GM12878 (cell line): Measurements from ENCODE around the gene ZNF267. TPM values are rescaled to one million over a fixed set of nuclear protein-coding genes. Genes with fewer than 3 reads are reported as not detected.

Source experiments
- ATAC-seq: fragments of 200-7000 bp; cut with Tn5 transposase; 3 replicates; pipeline ENCODE4 v1.9.1; 2020; ENCODE audit warnings: mild to moderate bottlenecking, moderate library complexity
- BruUV-seq: library from RNA; stranded (reverse); fragments of 400-500 nt; replicated peaks from 2 replicates; lab custom pipeline; 2021; lab: Mats Ljungman, UMichigan
- CTCF ChIA-PET: fragments of 300-600 bp; sonication (Branson Sonifier 250); formaldehyde crosslinking; extraction: SDS; loops from one replicate; lab custom pipeline; 2021; ENCODE audit warnings: inconsistent platforms; lab: Yijun Ruan, JAX
- POLR2A ChIA-PET: fragments of 350-600 bp; formaldehyde crosslinking; extraction: SDS; loops from one replicate; lab custom pipeline; 2021; ENCODE audit warnings: inconsistent platforms; lab: Charles Lee
- RAD21 ChIA-PET: fragments of 300-600 bp; sonication (Branson Sonifier 250); formaldehyde crosslinking; loops from one replicate; lab custom pipeline; 2023; ENCODE audit warnings: antibody characterized with exemption; ENCODE audit not compliant: unreplicated experiment; lab: Charles Lee
- SMC1A ChIA-PET: fragments of 300-600 bp; sonication (Branson Sonifier 250); formaldehyde crosslinking; loops from one replicate; lab custom pipeline; 2023; ENCODE audit not compliant: unreplicated experiment, uncharacterized antibody; lab: Charles Lee
- DNase-seq: peaks from one replicate; pipeline ENCODE4 v3.0.0-alpha.2; 2011; ENCODE audit warnings: low read depth, low spot score
- FAIRE-seq: peaks from 3 replicates; lab custom pipeline; 2011; peaks lifted over from hg19 to GRCh38; lab: Jason Lieb, UNC
- H2AFZ ChIP-seq: 2 replicates; pipeline ENCODE4 v1.6.0; 2011; ENCODE audit warnings: low read depth, low read length, control low read depth; ENCODE audit not compliant: control insufficient read depth
- H3K27ac ChIP-seq: 2 replicates; pipeline ENCODE4 v1.5.1; 2011; ENCODE audit warnings: control low read depth; ENCODE audit not compliant: control insufficient read depth, insufficient read depth
- H3K27me3 ChIP-seq, 2 experiments: replicated peaks in 1 of 2; 2 replicates each; pipeline versions ENCODE4 v1.6.0 to v1.6.1; 2011; ENCODE audit warnings: low read length in 1 of 2; ENCODE audit not compliant: control insufficient read depth in 2 of 2, insufficient read depth in 2 of 2
- H3K36me3 ChIP-seq, 2 experiments: 2 replicates each; pipeline ENCODE4 v1.5.1; 2011; ENCODE audit warnings: low read length in 1 of 2; ENCODE audit not compliant: control insufficient read depth in 2 of 2, insufficient read depth in 2 of 2
- H3K4me1 ChIP-seq: 2 replicates; pipeline ENCODE4 v1.6.1; 2011; ENCODE audit warnings: mild to moderate bottlenecking, low read length, moderate library complexity, mixed read lengths; ENCODE audit not compliant: control insufficient read depth, insufficient read depth
- H3K4me2 ChIP-seq: 2 replicates; pipeline ENCODE4 v1.6.0; 2011; ENCODE audit warnings: control low read depth; ENCODE audit not compliant: control insufficient read depth, insufficient read depth
- H3K4me3 ChIP-seq: fragments of 200-600 bp; sonication (generic); 2 replicates; pipeline ENCODE4 v1.5.1; 2016
- H3K79me2 ChIP-seq: 2 replicates; pipeline ENCODE4 v1.6.0; 2011; ENCODE audit warnings: low read length; ENCODE audit not compliant: control insufficient read depth, insufficient read depth
- H3K9ac ChIP-seq: 2 replicates; pipeline ENCODE4 v1.8.0; 2011; ENCODE audit warnings: low read length, control low read depth, mixed read lengths; ENCODE audit not compliant: control insufficient read depth, insufficient read depth
- H3K9me3 ChIP-seq: replicated peaks from 3 replicates; pipeline ENCODE4 v1.5.1; 2011; ENCODE audit warnings: mild to moderate bottlenecking, low read length; ENCODE audit not compliant: control insufficient read depth, insufficient read depth
- H4K20me1 ChIP-seq: 2 replicates; pipeline ENCODE4 v1.6.0; 2011; ENCODE audit not compliant: control insufficient read depth, insufficient read depth
- ATF7 ChIP-seq: fragments of 450-650 bp; IDR thresholded peaks from 2 replicates; pipeline ENCODE4 v1.6.1; 2016; ENCODE audit warnings: low read depth, mild to moderate bottlenecking
- BACH1 ChIP-seq: fragments of 450-650 bp; IDR thresholded peaks from 2 replicates; pipeline ENCODE4 v1.6.1; 2017; ENCODE audit warnings: mild to moderate bottlenecking, borderline replicate concordance
- CBFB ChIP-seq: IDR thresholded peaks from 2 replicates; pipeline ENCODE4 v1.6.1; 2016; ENCODE audit warnings: antibody characterized with exemption, low read depth
- CBX3 ChIP-seq: fragments of 200-600 bp; sonication (generic); IDR thresholded peaks from 2 replicates; pipeline ENCODE4 v1.6.1; 2016; ENCODE audit warnings: low read depth, borderline replicate concordance
- CHD2 ChIP-seq: IDR thresholded peaks from 2 replicates; pipeline ENCODE4 v1.6.1; 2011; ENCODE audit warnings: low read depth, low read length, improper control_type of control experiment, borderline replicate concordance
- DPF2 ChIP-seq: fragments of 450-650 bp; IDR thresholded peaks from 2 replicates; pipeline ENCODE4 v1.6.1; 2017; ENCODE audit warnings: mild to moderate bottlenecking
- EP300 ChIP-seq, 2 experiments: fragments of 150-350 bp in 1 of 2; IDR thresholded peaks; 2 replicates each; pipeline ENCODE4 v1.6.1; 2011 to 2012; ENCODE audit warnings: low read depth in 2 of 2, low read length in 2 of 2, borderline replicate concordance in 1 of 2, improper control_type of control experiment in 1 of 2, inconsistent platforms in 1 of 2; ENCODE audit not compliant: control insufficient read depth in 1 of 2
- FOS ChIP-seq: IDR thresholded peaks from 3 replicates; pipeline ENCODE4 v1.6.1; 2011; ENCODE audit warnings: borderline replicate concordance; ENCODE audit not compliant: insufficient read length; ENCODE audit errors: extremely low read depth
- GATAD2B ChIP-seq: fragments of 450-650 bp; conservative IDR thresholded peaks from 2 replicates; pipeline ENCODE4 v1.6.1; 2017; ENCODE audit warnings: low read depth, mild to moderate bottlenecking, moderate library complexity
- IKZF1 ChIP-seq: fragments of 450-650 bp; conservative IDR thresholded peaks from 2 replicates; pipeline ENCODE4 v1.6.1; 2017; ENCODE audit warnings: antibody characterized with exemption, mild to moderate bottlenecking
- KAT2A ChIP-seq: conservative IDR thresholded peaks from 2 replicates; pipeline ENCODE4 v1.6.1; 2011; ENCODE audit warnings: low read depth, low read length; ENCODE audit not compliant: control insufficient read depth
- NFYA ChIP-seq: IDR thresholded peaks from 2 replicates; pipeline ENCODE4 v1.6.1; 2011; ENCODE audit warnings: low read depth, mild to moderate bottlenecking, low read length, improper control_type of control experiment, borderline replicate concordance
- RELA ChIP-seq: fragments of 450-650 bp; IDR thresholded peaks from 2 replicates; pipeline ENCODE4 v1.8.0; 2014; ENCODE audit warnings: borderline replicate concordance; ENCODE audit not compliant: partially characterized antibody
- RELB ChIP-seq: fragments of 450-650 bp; IDR thresholded peaks from 2 replicates; pipeline ENCODE4 v1.6.1; 2017; ENCODE audit warnings: low read depth, mild to moderate bottlenecking, moderate library complexity
- RFX5 ChIP-seq: IDR thresholded peaks from 2 replicates; pipeline ENCODE4 v1.6.1; 2011; ENCODE audit warnings: low read depth, low read length, improper control_type of control experiment
- SMARCA5 ChIP-seq: fragments of 450-650 bp; IDR thresholded peaks from 2 replicates; pipeline ENCODE4 v1.6.1; 2017; ENCODE audit warnings: mild to moderate bottlenecking
- SRF ChIP-seq, 2 experiments: IDR thresholded peaks; 2 replicates each; pipeline ENCODE4 v1.6.1; 2011; ENCODE audit warnings: low read depth in 2 of 2, low read length in 2 of 2, mild to moderate bottlenecking in 1 of 2, moderate library complexity in 1 of 2
- STAT1 ChIP-seq: fragments of 450-650 bp; conservative IDR thresholded peaks from 2 replicates; pipeline ENCODE4 v1.6.1; 2014; ENCODE audit warnings: antibody characterized with exemption, mild to moderate bottlenecking
- SUPT20H ChIP-seq: IDR thresholded peaks from 2 replicates; pipeline ENCODE4 v1.6.1; 2011; ENCODE audit warnings: low read depth, mild to moderate bottlenecking, low read length, moderate library complexity, borderline replicate concordance; ENCODE audit not compliant: control insufficient read depth
- TCF3 ChIP-seq: IDR thresholded peaks from 2 replicates; pipeline ENCODE4 v1.6.1; 2012; ENCODE audit warnings: low read depth, mild to moderate bottlenecking, low read length, borderline replicate concordance; ENCODE audit not compliant: insufficient read depth
- WRNIP1 ChIP-seq: IDR thresholded peaks from 2 replicates; pipeline ENCODE4 v1.6.1; 2011; ENCODE audit warnings: low read depth, low read length, improper control_type of control experiment, borderline replicate concordance
- ZNF207 ChIP-seq: fragments of 450-650 bp; IDR thresholded peaks from 2 replicates; pipeline ENCODE4 v1.6.1; 2014; ENCODE audit warnings: antibody characterized with exemption, mild to moderate bottlenecking, borderline replicate concordance
- WGBS: methylation state at CpG from one replicate; pipeline ENCODE4 v1.1.6; 2016; ENCODE audit warnings: low lambda C conversion rate; ENCODE audit not compliant: insufficient replicate concordance, insufficient coverage; ENCODE audit errors: missing lambda C conversion rate; 5-methylcytosine and 5-hydroxymethylcytosine counted together
- in situ Hi-C: fragments of 300-500 bp; cut with MboI; formaldehyde crosslinking; loops from 9 replicates; pipeline ENCODE4 v1.14.3; 2018; ENCODE audit warnings: mixed read lengths
- intact Hi-C: fragments of 100-400 bp; cut with micrococcal nuclease; formaldehyde crosslinking; loops from one replicate; pipeline ENCODE4 v1.14.2; 2022; ENCODE audit not compliant: unreplicated experiment
- polyA plus RNA-seq, 11 experiments: library from polyadenylated mRNA; depleted of rRNA in 4 of 11; unstranded in 6 of 11; stranded (reverse) in 5 of 11; fragments of >200 nt; fragmentation: Nextera tagmentation in 4 of 11; fragmentation: Illumina TruSeq in 1 of 11; extraction: Ambion mirVana in 4 of 11; extraction: Trizol in 1 of 11; gene quantifications; 1 replicate in 1 of 11; 2 replicates in 10 of 11; pipeline versions ENCODE4 v1.2.1 to v1.2.3, GENCODE V29; 2011 to 2016; ENCODE audit warnings: inconsistent platforms in 2 of 11, missing spikeins in 2 of 11, low read depth in 1 of 11
- total RNA-seq, 4 experiments: library from RNA; depleted of rRNA in 3 of 4; stranded (reverse); fragments of >200 nt in 3 of 4; fragmentation: Illumina TruSeq in 1 of 4; extraction: Trizol in 1 of 4; gene quantifications; 2 replicates each; pipeline versions ENCODE4 v1.2.1 to v1.2.3, GENCODE V29; 2013 to 2021

The ZNF267 gene
- total and polyA plus RNA-seq, 10 of the 15 experiments (the other 5 are each of a cell fraction or from before 2014, with no cell fraction given) = 16.3 to 54.6 (median 29.6) TPM

- no peak overlapping the region for H3K9ac ChIP-seq
- H3K36me3 ChIP-seq = peaks cover 9 to 53% of the 10 kb centered on the region in 2 experiments
- peaks cover 36% of the 10 kb centered on the region for H3K9me3 ChIP-seq
- peak; percentile 38 for DNase-seq
- H3K4me3 ChIP-seq = peak overlapping the region; percentile 51; the same call in 1 of the 2 replicates
- ChIA-PET CTCF (interaction anchor here (1.2 to 3.6 kb wide), 3 partner anchors 12 to 22 kb away, joined by 5 to 20 read pairs (median 5); no protein-coding TSS in a partner anchor), RAD21 (interaction anchor here (1.7 kb wide), 1 partner anchor 12 kb away, joined by 9 read pairs; no protein-coding TSS in a partner anchor), SMC1A (interaction anchor here (6.1 kb wide), 1 partner anchor 13 kb away, joined by 37 read pairs; no protein-coding TSS in a partner anchor), POLR2A (no interaction called here)
- intact Hi-C loops (no loop called here), in situ Hi-C loops (loop anchor here (10.0 to 25.0 kb wide), 5 partner anchors 46 to 1793 kb away; partner anchors contain the start of genes CFAP119, FBRS, ITGAL and PPP4C)
- no peaks in the 10 kb centered on the region for H3K27me3 ChIP-seq
- H2AFZ ChIP-seq = no peak overlapping the region
- H3K4me2 ChIP-seq = peak overlapping the region; percentile 11; the same call in 1 of the 2 replicates
- peaks cover 4% of the 10 kb centered on the region; the same call in 1 of the 2 replicates for H4K20me1 ChIP-seq
- peak; percentile 65 for ATAC-seq
- 19% methylated on average over 3 of the region's 3 CpGs for WGBS
- FAIRE-seq = no peak
- peak overlapping the region; percentile 30 for H3K27ac ChIP-seq
- peaks cover 92% of the 10 kb centered on the region for H3K79me2 ChIP-seq
- BruUV-seq = no TSS peak
- H3K4me1 ChIP-seq = peaks cover 18% of the 10 kb centered on the region
- TF ChIP-seq EP300 (IDR thresholded peaks at IDR 0.05; ENCODE audit: borderline replicate concordance in 1 of 2, control insufficient read depth in 1 of 2, low read depth in 2 of 2, low read length in 2 of 2) (0 out of 4 replicates have a peak, but pooled peaks of 1 of the 2 experiments have one; percentile 26), NFYA (no peak), DPF2 (0 out of 2 replicates have a peak, but pooled peaks have one; percentile 33), CBFB (no peak), STAT1 (no peak), RFX5 (no peak), SMARCA5 (0 out of 2 replicates have a peak, but pooled peaks have one; percentile 17), CBX3 (no peak), WRNIP1 (peak; percentile 74; the same call in 1 of the 2 replicates), KAT2A (no peak), RELB (peak; percentile 42; the same call in 1 of the 2 replicates), RELA (no peak), ZNF207 (no peak), TCF3 (no peak), ATF7 (peak; percentile 28; the same call in 1 of the 2 replicates), SUPT20H (no peak), BACH1 (0 out of 2 replicates have a peak, but pooled peaks have one; percentile 33), CHD2 (no peak), FOS (no peak), GATAD2B (no peak), SRF (IDR thresholded peaks at IDR 0.05; ENCODE audit: low read depth in 2 of 2, low read length in 2 of 2) (peak in 1 of 2 experiments; percentile 58; a peak in 2 of 4 replicates), IKZF1 (peak; percentile 41; the same call in 1 of the 2 replicates)
Observed at GRCh38 chr16:31880322-31880979, 6.8 kb downstream of the ZNF267 start.
